Ishikawa (cell line): ENCODE measurements around the gene KCNQ1OT1.

ENCODE experiments used
- CEBPB ChIP-seq: IDR thresholded peaks from 2 replicates; pipeline ENCODE4 v1.6.1; 2012
- CREB1 ChIP-seq: IDR thresholded peaks from 2 replicates; pipeline ENCODE4 v1.6.1; 2012; ENCODE audit warnings: low read depth
- EP300 ChIP-seq: IDR thresholded peaks from 2 replicates; pipeline ENCODE4 v1.6.1; 2012; ENCODE audit warnings: borderline replicate concordance
- FOXM1 ChIP-seq: IDR thresholded peaks from 2 replicates; pipeline ENCODE4 v1.6.1; 2012; ENCODE audit warnings: low read depth, borderline replicate concordance
- TAF1 ChIP-seq: IDR thresholded peaks from 2 replicates; pipeline ENCODE4 v1.6.1; 2012; ENCODE audit warnings: low read depth, mild to moderate bottlenecking
- TCF12 ChIP-seq: IDR thresholded peaks from 2 replicates; pipeline ENCODE4 v1.6.1; 2012; ENCODE audit warnings: low read depth
- YY1 ChIP-seq: IDR thresholded peaks from 2 replicates; pipeline ENCODE4 v1.6.1; 2012; ENCODE audit warnings: low read depth
- TF ChIP-seq, protein P1 (sequence below): IDR thresholded peaks from 2 replicates; pipeline ENCODE4 v1.6.1; 2012; ENCODE audit warnings: low read depth, mild to moderate bottlenecking
- TF ChIP-seq, protein P2 (sequence below): IDR thresholded peaks from 2 replicates; pipeline ENCODE4 v1.6.1; 2012

DNA sequence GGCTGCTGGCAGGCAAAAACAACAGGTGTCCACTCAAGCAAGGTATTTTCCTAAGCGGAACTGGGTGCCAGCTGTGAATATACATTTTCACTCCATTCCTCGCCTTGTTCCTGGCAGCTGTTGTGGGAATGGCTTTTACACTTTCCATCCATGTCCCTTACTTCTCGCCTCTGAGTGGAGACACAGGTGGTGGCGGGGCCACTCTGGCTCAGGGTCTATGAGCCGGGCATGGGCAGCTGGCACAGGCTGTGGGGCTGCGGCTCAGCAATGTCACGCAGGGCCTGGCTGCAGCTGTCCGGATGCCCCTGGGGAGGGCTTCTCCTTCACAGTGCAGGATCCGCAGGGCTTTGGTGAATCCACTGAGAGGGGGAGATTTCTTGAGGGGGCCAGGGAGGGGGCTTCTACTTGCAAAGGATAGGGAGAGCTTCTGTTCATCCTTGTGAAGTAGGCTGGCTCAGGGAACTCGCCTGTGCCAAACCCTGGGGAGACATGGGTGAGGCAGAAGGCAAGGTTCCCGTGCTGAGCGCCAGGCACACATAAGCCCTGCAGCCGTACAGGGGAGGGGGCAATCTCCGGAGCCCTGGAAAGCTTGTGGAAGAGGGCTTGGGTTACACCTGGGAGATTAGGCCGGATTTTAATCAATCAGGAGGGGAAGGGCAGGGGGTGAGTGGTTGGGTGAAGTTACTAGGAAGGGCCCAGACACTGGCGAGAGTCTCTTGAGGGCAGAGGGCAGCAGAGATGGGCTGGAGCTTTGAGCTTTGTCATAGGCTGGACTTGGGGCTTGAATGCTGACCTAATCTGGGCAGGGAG, 45.7 kb downstream of the KCNQ1OT1 start:
- no peak for TF ChIP-seq FOXM1
- no peak for TF ChIP-seq TCF12
- TF ChIP-seq, protein P1, sequence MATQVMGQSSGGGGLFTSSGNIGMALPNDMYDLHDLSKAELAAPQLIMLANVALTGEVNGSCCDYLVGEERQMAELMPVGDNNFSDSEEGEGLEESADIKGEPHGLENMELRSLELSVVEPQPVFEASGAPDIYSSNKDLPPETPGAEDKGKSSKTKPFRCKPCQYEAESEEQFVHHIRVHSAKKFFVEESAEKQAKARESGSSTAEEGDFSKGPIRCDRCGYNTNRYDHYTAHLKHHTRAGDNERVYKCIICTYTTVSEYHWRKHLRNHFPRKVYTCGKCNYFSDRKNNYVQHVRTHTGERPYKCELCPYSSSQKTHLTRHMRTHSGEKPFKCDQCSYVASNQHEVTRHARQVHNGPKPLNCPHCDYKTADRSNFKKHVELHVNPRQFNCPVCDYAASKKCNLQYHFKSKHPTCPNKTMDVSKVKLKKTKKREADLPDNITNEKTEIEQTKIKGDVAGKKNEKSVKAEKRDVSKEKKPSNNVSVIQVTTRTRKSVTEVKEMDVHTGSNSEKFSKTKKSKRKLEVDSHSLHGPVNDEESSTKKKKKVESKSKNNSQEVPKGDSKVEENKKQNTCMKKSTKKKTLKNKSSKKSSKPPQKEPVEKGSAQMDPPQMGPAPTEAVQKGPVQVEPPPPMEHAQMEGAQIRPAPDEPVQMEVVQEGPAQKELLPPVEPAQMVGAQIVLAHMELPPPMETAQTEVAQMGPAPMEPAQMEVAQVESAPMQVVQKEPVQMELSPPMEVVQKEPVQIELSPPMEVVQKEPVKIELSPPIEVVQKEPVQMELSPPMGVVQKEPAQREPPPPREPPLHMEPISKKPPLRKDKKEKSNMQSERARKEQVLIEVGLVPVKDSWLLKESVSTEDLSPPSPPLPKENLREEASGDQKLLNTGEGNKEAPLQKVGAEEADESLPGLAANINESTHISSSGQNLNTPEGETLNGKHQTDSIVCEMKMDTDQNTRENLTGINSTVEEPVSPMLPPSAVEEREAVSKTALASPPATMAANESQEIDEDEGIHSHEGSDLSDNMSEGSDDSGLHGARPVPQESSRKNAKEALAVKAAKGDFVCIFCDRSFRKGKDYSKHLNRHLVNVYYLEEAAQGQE = no peak
- no peak for TF ChIP-seq EP300
- TF ChIP-seq TAF1 = no peak
- TF ChIP-seq, protein P2, sequence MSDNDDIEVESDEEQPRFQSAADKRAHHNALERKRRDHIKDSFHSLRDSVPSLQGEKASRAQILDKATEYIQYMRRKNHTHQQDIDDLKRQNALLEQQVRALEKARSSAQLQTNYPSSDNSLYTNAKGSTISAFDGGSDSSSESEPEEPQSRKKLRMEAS = no peak
- no peak for TF ChIP-seq YY1
- no peak for TF ChIP-seq CEBPB
- TF ChIP-seq CREB1 = no peak
